HG03103 (cell line): ENCODE results near the gene NDUFAF2.
A peak's percentile ranks its signal among the peaks of the same experiment; 100 is the strongest.

ENCODE experiments used
- ATAC-seq: cut with Tn5 transposase; IDR thresholded peaks from one replicate; pipeline ENCODE4 v1.9.1; 2021; ENCODE audit warnings: low read depth; ENCODE audit not compliant: unreplicated experiment

NDUFAF2 gene

DNA sequence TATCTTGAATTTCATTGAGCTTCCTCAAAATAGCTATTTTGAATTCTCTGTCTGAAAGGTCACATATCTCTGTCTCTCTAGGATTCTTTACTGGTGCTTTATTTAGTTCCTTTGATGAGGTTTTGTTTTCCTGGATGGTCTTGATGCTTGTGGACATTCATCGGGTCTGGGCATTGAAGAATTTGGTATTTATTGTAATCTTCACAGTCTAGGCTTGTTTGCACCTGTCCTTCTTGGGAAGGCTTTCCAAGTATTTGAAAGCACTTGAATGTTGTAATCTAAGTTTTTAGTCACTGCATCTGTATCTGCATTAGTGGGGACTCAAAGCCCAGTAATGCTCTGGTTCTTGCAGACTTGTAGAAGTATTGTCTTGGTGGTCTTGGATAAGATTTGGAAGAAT is 169.4 kb downstream of the NDUFAF2 start:
- ATAC-seq: no peak

- ATAC-seq: no peak
Observed at GRCh38 chr5:61115968-61116367, 171.0 kb downstream of the NDUFAF2 start.

- no peak for ATAC-seq
Observed at GRCh38 chr5:61119066-61119465, 174.1 kb downstream of the NDUFAF2 start.

- no peak for ATAC-seq
Observed at GRCh38 chr5:61120534-61120933, 175.5 kb downstream of the NDUFAF2 start.

- ATAC-seq: no peak
Observed at GRCh38 chr5:61123145-61123544, 178.1 kb downstream of the NDUFAF2 start.

DNA sequence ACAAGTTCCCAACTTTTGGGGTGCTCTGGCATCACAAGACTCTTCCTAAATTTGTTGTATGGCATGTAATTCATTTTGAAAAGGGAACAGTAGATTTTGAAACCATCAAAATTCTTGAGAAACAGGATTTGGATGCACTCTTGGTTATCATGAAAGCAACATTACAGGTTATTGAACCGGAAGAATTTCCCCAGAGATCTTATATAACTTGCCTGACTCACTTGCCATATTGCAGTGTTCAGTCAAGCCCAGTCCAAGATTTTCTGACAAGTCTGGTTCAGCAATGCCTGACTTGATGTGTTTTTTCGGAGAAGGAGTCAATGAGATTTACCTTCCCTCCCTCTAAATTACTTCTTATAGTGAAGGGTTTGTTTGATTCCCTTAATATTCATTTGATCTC is 185.3 kb downstream of the NDUFAF2 start:
- ATAC-seq: no peak

GRCh38 chr5:61132559-61132958 is 187.6 kb downstream of the NDUFAF2 start:
- ATAC-seq: no peak

GRCh38 chr5:61137835-61138234 is 192.8 kb downstream of the NDUFAF2 start:
- ATAC-seq: no peak

- no peak for ATAC-seq
Observed at GRCh38 chr5:61139094-61139873, 194.3 kb downstream of the NDUFAF2 start.

- no peak for ATAC-seq
Observed at GRCh38 chr5:61139931-61140330, 194.9 kb downstream of the NDUFAF2 start.

DNA sequence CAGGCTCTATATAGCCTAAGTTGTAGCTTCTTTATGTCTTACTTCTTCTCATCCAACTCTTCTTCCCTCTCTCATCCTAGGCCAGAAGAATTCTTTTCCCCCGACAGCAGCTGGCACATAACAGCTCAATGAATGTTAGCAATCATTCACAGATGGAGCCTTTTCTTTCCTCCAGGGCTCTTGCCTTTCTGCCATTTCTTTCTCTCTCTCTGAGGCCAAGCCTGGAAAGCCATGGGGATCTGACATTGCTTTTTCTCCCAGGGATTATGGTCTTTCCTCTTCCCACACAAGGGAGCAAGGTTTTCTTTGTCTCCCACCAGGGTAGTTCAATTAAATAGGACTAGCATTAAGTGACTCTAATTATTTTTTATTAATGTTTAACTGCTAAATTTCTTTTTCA is 196.8 kb downstream of the NDUFAF2 start:
- ATAC-seq: no peak

DNA sequence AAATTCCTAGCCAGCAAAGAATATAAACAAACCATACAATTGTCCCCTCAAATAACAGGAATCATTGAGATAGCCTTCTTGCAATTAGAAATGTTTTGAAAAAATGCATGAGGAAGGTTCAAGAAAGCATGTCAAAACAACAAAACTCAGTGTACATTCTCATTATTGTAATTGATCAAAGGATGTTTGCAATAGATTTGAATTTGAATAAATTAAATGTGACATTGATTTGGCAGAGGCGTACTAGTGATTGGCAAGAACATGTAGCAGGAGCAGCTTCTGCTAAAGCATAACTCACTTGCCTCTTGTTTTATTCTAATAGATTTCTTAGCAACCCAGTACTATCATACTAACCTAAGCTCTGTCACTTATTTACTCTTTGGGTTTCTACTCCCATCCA is 197.4 kb downstream of the NDUFAF2 start:
- ATAC-seq: no peak

- no peak for ATAC-seq
Observed at GRCh38 chr5:61142811-61143210, 197.8 kb downstream of the NDUFAF2 start.

DNA sequence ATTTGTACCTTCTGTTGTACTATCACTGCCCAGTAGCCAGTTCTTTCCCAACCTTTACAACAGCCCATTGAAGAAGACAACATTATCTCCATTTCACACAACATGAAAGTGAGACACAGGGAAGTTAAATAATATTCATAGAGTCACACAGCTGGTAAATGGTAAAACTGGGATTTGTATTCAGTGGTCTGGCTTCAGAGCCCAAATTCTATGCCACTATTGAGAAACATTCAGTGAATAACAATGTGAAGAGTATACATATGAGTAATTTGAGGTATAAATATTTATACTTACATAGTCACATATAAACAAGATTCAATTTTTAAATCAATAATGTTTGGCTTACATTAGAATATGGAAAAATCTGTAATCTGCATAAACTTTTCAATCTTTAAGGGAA is 203.5 kb downstream of the NDUFAF2 start:
- ATAC-seq: no peak

DNA sequence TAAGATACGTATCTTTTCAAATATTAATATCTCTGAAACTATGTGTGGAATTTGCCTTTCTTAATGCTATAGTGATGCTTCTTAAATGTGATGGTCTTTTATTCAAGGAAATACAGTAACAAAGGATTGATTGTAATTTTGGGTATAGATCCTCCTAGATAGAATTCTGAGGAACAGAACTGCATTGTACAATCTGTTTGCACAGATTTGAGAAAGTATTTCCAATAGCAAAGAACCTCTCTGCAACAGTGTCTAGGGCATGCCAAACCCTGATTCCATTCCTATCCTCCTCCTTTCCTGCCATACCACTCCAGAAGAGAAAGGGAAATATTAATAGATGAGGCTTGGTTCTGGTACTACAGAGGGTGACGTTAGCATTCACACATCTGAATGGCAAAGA is 206.9 kb downstream of the NDUFAF2 start:
- ATAC-seq: no peak

- no peak for ATAC-seq
Observed at GRCh38 chr5:61159070-61159469, 214.1 kb downstream of the NDUFAF2 start.

DNA sequence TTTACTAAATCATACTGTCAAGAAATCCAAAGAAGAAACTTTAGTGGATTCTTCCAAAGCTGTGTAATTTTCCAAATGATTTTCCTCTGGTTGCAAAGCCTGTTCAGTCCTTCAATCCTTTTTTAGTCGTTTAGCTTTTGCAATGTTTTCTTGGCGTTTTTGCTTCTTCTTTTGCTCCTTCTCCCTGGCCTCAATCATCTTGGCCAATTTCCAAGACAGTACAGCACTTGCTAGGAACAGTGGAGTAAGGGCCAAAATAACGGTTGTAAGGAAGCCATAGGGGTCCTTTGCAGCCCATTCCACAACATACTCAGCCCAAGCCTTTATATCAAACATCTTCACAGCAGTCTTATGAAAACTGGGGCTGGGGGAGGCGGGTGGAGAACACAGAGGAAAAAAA is 214.8 kb downstream of the NDUFAF2 start:
- ATAC-seq: no peak

DNA sequence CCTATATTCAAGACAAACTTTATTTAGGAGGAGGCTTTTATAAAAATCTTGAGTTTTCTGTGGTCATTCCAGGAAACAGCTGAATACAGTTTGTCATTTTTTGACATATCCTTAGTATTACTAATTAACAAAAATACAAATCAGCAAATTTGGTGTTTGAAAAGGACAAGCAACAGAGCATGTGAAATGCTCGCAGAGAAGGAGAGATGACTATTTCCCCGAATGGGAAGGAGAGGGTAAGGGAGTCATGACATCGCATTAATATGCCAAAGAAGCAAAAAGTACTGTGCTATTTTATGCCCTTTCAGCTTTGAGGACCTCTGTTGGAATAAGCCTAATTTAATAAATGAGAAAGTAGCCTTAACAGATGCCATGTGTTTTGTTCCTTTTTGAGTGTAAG is 215.5 kb downstream of the NDUFAF2 start:
- ATAC-seq: no peak

DNA sequence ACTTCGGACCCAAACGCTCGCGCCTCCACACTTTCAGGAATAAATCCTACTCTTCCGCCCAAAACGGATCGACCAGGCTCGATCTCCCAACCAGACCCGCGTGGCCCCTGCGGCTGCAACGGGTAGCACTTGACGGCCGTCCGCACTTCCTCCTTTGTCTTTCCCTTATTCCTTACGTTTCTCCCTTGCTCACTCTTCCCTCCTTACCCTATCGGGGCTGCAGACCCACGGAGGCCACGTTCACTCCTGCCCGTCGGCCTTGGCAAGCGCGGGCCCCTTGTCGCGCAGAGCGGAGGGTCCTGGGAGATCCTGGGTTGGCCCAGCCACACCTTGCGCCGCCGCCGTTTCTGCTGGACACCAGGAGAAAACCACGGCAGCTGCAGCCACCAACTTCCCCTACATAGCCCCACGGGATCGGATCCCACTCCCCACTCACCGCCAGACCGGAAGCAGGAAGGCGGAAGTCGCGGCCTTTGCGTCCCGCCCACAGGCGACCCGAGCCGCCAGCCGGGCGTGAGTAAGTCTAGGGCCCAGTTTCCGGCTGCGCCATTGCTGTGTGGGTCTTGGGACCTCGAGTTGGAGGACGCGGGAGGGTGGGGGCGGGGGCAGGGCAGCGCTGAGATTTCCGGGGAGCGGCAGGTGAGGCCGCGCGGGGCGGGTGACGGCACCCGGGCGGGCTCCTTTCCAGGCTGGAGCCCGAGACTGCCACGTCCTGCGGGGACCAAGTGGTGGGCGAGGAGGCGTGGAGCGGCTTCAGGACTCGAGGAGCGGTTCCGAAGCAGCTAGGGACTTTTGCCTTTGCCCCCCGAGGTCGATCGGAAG is 217.2 kb downstream of the NDUFAF2 start, which contains the start of gene SMIM15:
Gene SMIM15, minus strand, starts transcription at position 459 of the 822 bp plus-strand sequence. CDS start 2,297 bp downstream, outside the sequence.
- peak; percentile 96 for ATAC-seq

DNA sequence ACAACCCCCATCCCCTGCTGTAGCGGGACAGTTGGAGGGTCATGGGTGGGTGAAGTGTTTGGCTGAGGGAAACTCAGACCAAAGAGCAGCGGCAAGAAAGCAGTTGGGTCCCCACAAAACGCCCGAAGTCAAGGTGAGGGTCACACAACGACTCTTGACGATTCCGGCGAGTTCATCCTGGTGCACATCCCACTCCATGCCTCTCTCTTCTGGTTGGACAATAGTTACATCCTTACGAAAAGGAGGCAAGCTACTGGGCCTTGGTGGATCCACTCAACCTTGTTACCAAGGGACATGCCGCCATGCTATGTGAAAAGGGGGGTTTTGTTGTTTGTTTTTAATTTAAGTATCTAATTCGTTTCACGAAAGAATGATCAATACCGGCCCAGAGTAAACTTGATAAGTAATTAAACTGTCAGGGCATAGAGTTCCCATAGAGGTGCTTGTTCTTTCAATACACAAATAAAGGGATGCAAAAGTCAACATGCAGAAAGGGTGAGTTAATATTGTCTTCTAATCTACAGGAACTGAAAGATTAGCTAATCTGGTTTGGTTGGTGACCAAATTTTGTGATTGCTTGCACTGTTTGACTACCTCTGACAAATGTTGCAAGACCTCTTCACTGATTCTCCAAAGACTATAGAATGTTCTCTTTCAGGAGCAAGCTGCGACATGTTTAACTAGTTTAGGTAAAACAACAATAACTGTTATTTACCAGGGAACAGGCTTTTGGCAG is 218.0 kb downstream of the NDUFAF2 start:
- no peak for ATAC-seq

DNA sequence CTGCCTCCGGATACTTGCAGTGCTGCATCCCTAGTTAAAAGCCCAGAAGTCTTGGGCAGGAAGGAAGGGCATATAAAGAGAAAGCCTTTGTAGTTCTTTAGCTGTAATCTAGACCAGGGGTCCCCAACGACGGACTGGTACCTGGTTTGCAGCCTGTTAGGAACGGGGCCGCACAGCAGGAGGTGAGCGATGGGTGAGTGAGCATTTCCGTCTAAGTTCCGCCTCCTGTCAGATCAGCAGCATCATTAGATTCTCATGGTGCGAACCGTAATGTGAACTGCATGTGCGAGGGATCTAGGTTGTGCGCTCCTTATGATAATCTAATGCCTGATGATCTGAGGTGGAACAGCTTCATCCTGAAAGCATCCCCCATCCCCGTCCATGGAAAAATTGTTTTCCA is 218.9 kb downstream of the NDUFAF2 start:
- no peak for ATAC-seq
